Measurements from ENCODE around the gene DHDDS. TPM values are rescaled to one million over a fixed set of nuclear protein-coding genes. Genes with fewer than 3 reads are reported as not detected.

The DHDDS gene
- polyA plus RNA-seq, 1 donor from 2014 or later, result 28.9 TPM

- Histone ChIP-seq H3K9me3 (ENCODE audit: low read length) (no peaks in the 10 kb centered on the region), H3K27ac (ENCODE audit: low read length) (peak overlapping the region; percentile 24), H4K20me1 (ENCODE audit: insufficient read depth) (no peaks in the 10 kb centered on the region), H3K4me3 (ENCODE audit: low read length) (peak overlapping the region; percentile 52), H3K36me3 (ENCODE audit: insufficient read depth, low read length) (no peaks in the 10 kb centered on the region), H3K9me2 (ENCODE audit: insufficient read depth, low read length) (no peaks in the 10 kb centered on the region), H3K4me2 (ENCODE audit: low read length) (no peak overlapping the region), H3F3A (ENCODE audit: insufficient read depth, low read length, poor library complexity, severe bottlenecking) (peaks cover 2% of the 10 kb centered on the region), H2AFZ (ENCODE audit: low read depth, low read length) (no peak overlapping the region), H3K9ac (ENCODE audit: low read length) (peak overlapping the region; percentile 18), H3K79me2 (replicated peaks; ENCODE audit: insufficient read depth, low read length) (peaks cover 47% of the 10 kb centered on the region), H3K27me3 (ENCODE audit: insufficient read depth, low read depth, low read length) (no peaks in the 10 kb centered on the region)
- TF ChIP-seq EP300 (conservative IDR thresholded peaks at IDR 0.05; ENCODE audit: poor library complexity, severe bottlenecking) (no peak), SMC3 (conservative IDR thresholded peaks at IDR 0.05; ENCODE audit: poor library complexity) (no peak), REST (IDR thresholded peaks at IDR 0.05; ENCODE audit: borderline replicate concordance) (no peak), POLR2AphosphoS5 (IDR thresholded peaks at IDR 0.05) (no peak), EZH2 (IDR thresholded peaks at IDR 0.05; ENCODE audit: borderline replicate concordance, insufficient read depth, low read length, poor library complexity, severe bottlenecking) (no peak), TAF1 (IDR thresholded peaks at IDR 0.05; ENCODE audit: low read depth) (no peak), CTCF (IDR thresholded peaks at IDR 0.05; ENCODE audit: poor library complexity, severe bottlenecking) (no peak)
These were observed 19.8 kb upstream of the DHDDS start for GRCh38 chr1:26412180-26412840.

GRCh38 chr1:26413031-26413430, 19.1 kb upstream of the DHDDS start:
- Histone ChIP-seq H3K4me2 (ENCODE audit: low read length) (no peak overlapping the region), H3F3A (ENCODE audit: insufficient read depth, low read length, poor library complexity, severe bottlenecking) (peaks cover 6% of the 10 kb centered on the region), H3K9ac (ENCODE audit: low read length) (no peak overlapping the region), H3K36me3 (ENCODE audit: insufficient read depth, low read length) (no peaks in the 10 kb centered on the region), H3K4me3 (ENCODE audit: low read length) (peak overlapping the region; percentile 52), H3K27me3 (ENCODE audit: insufficient read depth, low read depth, low read length) (no peaks in the 10 kb centered on the region), H3K9me2 (ENCODE audit: insufficient read depth, low read length) (no peaks in the 10 kb centered on the region), H3K79me2 (replicated peaks; ENCODE audit: insufficient read depth, low read length) (peaks cover 49% of the 10 kb centered on the region), H2AFZ (ENCODE audit: low read depth, low read length) (no peak overlapping the region), H3K27ac (ENCODE audit: low read length) (no peak overlapping the region), H3K9me3 (ENCODE audit: low read length) (no peaks in the 10 kb centered on the region), H4K20me1 (ENCODE audit: insufficient read depth) (no peaks in the 10 kb centered on the region)
- no peak for TF ChIP-seq REST (IDR thresholded peaks at IDR 0.05; ENCODE audit: borderline replicate concordance)
- TF ChIP-seq RAD21 (conservative IDR thresholded peaks at IDR 0.05), result no peak
- TF ChIP-seq TAF1 (IDR thresholded peaks at IDR 0.05; ENCODE audit: low read depth), result no peak
- no peak for TF ChIP-seq MXI1 (conservative IDR thresholded peaks at IDR 0.05; ENCODE audit: poor library complexity, severe bottlenecking)
- no peak for TF ChIP-seq EZH2 (IDR thresholded peaks at IDR 0.05; ENCODE audit: borderline replicate concordance, insufficient read depth, low read length, poor library complexity, severe bottlenecking)
- no peak for TF ChIP-seq EP300 (conservative IDR thresholded peaks at IDR 0.05; ENCODE audit: poor library complexity, severe bottlenecking)
- no peak for TF ChIP-seq CTCF (IDR thresholded peaks at IDR 0.05; ENCODE audit: poor library complexity, severe bottlenecking)
- no peak for TF ChIP-seq POLR2AphosphoS5 (IDR thresholded peaks at IDR 0.05)
- TF ChIP-seq SMC3 (conservative IDR thresholded peaks at IDR 0.05; ENCODE audit: poor library complexity), result no peak
